ENCODE data around the gene SLC31A1. TPM values are rescaled to one million over a fixed set of nuclear protein-coding genes. Genes with fewer than 3 reads are reported as not detected.
A peak's percentile ranks its signal among the peaks of the same experiment; 100 is the strongest.
"Not testable (repeated sequence)": the region's sequence is repeated elsewhere in the genome, so short reads cannot be mapped to it uniquely, and the experiment has no call there.

The SLC31A1 gene
- total RNA-seq, 1 donor from 2014 or later: 32.4 TPM

DNA sequence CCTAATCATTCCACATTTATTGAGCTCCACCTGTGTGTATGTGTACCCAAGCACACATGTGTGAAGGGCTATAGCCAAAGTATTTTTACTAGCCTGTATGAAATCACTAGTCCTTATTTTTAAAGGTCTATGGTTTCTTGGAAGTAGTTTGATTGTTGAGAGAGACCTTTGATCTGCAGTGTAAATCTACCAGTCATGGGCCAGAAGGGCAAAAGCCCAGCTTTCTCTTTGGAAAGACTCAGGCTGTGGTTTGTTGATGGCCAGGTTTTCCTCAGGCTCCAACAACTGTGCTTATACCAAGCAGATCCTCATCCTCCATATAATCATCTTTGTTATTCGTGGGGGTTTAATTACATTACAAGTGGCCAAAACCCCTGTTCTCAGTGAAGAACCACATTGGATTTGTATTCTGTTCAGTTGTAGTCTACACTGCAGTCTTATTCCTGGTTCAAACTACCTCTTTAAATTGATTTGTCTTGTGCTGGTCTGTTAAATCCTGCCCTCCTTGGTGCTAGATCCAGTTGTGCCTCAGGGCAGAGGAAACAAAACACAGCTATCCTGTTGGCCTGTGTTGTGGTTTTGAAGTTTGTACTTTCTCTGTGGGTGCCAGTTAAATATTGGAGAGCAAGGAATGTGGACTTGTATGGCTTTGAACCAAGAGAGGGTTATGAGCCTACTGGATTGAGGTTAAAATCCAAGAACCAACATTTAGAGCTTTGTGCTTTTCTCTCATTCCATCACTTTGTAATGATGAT is 40.8 kb downstream of the SLC31A1 start:
- peak; percentile 93 for DNase-seq (ENCODE audit: low read depth)

DNA sequence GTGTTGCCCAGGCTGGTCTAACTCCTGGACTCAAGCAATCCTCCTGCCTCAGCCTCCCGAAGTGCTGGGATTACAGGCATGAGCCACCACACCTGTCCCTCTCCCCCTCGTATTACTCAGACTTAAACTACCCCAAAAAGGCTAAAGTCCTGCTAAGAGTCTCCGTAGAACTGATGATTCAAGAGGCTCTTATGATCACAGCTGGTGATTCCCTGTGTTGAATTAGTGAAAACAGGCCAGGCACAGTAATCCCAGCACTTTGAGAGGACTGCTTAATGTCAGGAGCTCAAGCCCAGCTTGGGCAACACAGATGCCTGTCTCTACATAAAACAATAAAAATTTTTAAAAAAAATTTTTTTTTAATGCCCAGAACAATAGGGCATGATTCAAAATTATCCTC is 44.8 kb downstream of the SLC31A1 start:
- DNase-seq (ENCODE audit: low read depth): no peak

DNA sequence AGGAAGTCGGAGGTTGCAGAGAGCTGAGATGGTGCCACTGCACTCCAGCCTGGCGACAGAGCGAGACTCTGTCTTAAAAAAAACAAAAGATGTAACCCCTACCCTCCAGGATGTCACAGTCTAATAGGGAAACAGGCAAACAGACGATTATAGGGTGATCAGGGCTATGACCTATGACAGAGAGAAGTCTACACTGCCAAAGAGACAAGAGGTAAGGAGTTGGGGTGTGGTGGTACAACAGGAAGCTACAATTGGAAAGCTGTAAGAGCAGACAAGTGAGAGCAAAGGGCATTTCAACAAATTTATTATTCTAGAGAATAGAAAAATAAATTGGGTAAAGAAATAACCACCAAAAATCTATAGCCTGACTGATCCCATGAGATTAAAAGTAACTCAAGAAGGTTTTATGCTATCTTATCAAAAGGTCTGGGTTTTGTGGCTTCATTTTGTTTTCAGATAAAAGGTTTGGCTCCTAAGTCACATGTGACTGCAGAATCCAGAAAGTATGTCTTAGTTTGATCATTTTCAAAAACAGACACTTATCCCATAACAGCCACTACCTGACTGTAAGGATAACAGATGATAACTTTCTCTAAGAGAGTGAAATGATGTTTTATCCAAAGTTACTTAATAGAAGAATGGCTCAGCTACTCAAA is 46.7 kb downstream of the SLC31A1 start:
- DNase-seq (ENCODE audit: low read depth): no peak

DNA sequence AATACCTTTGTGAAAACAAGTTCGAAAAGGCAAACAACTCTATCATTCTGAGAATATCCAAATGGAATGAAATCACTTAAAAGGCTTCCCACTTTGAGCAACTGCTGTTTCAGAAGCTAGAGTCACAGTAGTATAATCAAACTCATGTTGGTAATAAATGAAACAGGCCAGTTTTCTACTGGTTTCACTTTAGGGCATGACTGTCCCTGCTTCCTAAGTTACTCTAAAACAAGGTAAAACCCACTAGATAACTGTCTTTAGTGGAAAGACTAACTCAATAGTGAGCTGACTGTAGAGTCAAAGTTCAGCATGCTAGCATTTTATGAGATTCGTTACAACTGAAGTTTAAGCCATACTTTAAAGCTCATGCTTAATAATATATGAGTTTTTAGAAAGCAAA is 48.0 kb downstream of the SLC31A1 start:
- no peak for DNase-seq (ENCODE audit: low read depth)

GRCh38 chr9:113269871-113270270 is 48.5 kb downstream of the SLC31A1 start:
- no peak for DNase-seq (ENCODE audit: low read depth)

GRCh38 chr9:113274474-113275156 is 53.3 kb downstream of the SLC31A1 start:
- DNase-seq (ENCODE audit: low read depth): peak; percentile 62

GRCh38 chr9:113275157-113276131 is 54.1 kb downstream of the SLC31A1 start, which contains the start of the genes CDC26 and PRPF4:
TSS of gene CDC26 (minus strand) at chr9:113275572. CDS start at chr9:113272507, 3,065 bp downstream.
TSS of gene PRPF4 (plus strand) at chr9:113275658. CDS start at chr9:113275744, 86 bp downstream.
- DNase-seq (ENCODE audit: low read depth): peak; percentile 97

GRCh38 chr9:113278840-113279239 is 57.5 kb downstream of the SLC31A1 start:
- DNase-seq (ENCODE audit: low read depth): no peak

- no peak for DNase-seq (ENCODE audit: low read depth)
Observed at GRCh38 chr9:113281356-113281755, 60.0 kb downstream of the SLC31A1 start.

DNA sequence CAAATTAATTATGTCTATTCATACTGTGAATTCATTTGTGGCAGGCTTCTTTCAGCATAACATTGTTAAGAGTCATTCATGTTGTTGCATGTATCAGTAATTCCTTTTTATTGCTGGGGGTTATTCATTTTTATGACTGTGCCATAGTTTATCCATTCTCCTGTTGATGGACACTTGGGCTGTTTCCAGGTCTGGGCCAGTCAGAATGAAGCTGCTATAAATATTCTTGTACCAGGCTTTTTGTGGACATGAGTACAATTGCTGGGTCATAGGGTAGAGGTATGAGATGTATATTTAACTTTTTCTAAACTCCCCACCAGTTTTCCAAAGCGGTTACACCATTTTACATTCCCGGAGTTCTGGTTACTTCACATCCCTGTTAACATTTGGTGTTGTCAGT is 67.7 kb downstream of the SLC31A1 start:
- DNase-seq (ENCODE audit: low read depth): no peak

DNA sequence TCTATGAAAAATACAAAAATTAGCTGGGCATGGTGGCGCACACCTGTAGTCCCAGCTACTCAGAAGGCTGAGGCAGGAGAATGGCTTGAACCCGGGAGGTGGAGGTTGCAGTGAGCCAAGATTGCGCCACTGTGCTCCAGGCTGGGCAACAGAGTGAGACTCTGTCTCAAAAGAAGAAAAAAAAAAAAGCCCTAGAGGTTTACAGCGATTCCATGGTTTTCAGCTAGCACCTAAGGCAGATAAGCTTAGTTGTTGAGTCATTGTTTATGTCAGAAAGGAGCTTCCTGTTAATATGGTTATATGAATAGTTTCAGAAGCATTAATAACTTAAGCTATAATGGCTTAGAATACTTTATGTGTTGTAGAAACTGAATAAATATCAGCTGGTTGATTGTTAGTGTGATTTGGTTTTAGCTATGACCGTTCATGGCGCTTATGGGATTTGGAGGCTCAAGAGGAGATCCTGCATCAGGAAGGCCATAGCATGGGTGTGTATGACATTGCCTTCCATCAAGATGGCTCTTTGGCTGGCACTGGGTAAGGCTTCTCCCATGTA is 68.8 kb downstream of the SLC31A1 start:
- no peak for DNase-seq (ENCODE audit: low read depth)

DNA sequence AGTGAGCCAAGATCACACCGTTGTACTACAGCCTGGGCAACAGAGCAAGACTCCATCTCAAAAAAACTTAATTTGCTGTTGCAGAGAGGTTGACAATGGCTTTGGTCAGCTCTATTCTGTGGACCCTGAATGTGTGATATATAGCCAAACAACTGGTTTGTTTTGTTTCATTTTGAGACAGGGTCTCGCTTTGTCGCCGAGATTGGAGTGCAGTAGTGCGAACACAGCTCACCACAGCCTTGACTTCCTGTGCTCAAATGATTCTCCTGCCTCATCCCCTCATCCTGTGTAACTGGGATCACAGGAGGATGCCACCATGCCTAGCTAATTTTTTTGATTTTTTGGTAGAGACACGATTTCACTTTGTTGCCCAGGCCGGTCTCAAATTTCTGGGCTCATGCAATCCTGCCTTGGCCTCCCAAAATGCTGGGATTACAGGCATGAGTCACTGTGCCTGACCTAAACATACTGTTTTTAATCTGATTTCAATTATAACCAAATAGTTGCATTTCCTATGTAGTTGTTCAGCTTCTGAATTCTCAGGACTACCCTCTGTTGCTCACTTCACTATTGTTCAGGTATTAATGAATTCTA is 72.0 kb downstream of the SLC31A1 start:
- DNase-seq (ENCODE audit: low read depth): no peak

- DNase-seq (ENCODE audit: low read depth): not testable (repeated sequence)
Observed at GRCh38 chr9:113296247-113296646, 74.9 kb downstream of the SLC31A1 start.

GRCh38 chr9:113296796-113297558 is 75.6 kb downstream of the SLC31A1 start:
- DNase-seq (ENCODE audit: low read depth): no peak

DNA sequence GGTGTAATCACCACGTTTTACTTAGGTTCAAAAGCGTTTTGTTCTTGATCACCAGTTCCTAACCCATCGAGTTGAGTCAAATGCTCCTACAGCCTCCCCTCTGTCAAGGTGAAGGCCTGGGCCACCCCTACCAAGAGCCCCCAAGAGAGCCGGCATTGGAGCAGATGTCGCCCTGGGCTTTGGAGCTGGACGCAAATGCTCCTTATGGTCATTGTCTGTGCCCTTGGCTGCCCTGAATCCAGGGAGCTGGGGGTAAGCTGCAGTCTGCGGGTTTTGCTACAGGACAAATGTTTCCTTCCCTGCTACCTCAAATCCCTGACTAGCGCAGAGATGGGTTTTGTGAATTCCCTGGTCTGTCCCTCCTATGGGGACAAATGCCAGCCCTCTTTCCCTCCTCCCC is 77.0 kb downstream of the SLC31A1 start:
- no peak for DNase-seq (ENCODE audit: low read depth)

- no peak for DNase-seq (ENCODE audit: low read depth)
Observed at GRCh38 chr9:113298924-113299770, 77.8 kb downstream of the SLC31A1 start.

DNA sequence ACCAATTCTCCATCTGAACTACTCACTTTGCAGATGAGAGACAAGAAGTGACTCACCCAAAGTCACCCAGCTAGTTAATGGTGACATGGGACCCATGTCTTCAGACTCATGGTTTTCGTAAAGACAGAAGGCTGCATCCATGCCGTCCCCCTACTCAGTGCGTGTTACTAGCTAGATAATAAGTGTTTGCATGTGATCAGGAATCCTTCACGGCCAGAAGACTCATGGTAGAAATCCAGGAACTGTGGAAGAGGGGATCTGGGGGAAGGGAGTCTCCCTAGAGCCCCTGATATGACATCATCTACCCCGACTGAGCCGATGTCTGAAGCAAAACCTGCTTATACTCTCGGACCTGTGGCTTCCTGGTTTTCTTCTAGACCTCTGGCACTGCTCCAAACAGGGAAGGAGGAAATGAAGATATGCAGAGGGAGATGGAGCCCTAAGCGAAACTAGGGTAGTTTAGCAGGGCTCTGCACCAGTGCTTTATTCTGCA is 78.5 kb downstream of the SLC31A1 start:
- peak; percentile 35 for DNase-seq (ENCODE audit: low read depth)

- DNase-seq (ENCODE audit: low read depth): no peak
Observed at GRCh38 chr9:113301548-113301947, 80.2 kb downstream of the SLC31A1 start.

Measured in renal cortical epithelial cell (primary cell).